ENCODE results near the gene TRPM2. TPM values are rescaled to one million over a fixed set of nuclear protein-coding genes. Genes with fewer than 3 reads are reported as not detected.

The TRPM2 gene
- total and polyA plus RNA-seq, 2 of the 4 experiments (the other 2 are of a cell fraction): not detected

DNA sequence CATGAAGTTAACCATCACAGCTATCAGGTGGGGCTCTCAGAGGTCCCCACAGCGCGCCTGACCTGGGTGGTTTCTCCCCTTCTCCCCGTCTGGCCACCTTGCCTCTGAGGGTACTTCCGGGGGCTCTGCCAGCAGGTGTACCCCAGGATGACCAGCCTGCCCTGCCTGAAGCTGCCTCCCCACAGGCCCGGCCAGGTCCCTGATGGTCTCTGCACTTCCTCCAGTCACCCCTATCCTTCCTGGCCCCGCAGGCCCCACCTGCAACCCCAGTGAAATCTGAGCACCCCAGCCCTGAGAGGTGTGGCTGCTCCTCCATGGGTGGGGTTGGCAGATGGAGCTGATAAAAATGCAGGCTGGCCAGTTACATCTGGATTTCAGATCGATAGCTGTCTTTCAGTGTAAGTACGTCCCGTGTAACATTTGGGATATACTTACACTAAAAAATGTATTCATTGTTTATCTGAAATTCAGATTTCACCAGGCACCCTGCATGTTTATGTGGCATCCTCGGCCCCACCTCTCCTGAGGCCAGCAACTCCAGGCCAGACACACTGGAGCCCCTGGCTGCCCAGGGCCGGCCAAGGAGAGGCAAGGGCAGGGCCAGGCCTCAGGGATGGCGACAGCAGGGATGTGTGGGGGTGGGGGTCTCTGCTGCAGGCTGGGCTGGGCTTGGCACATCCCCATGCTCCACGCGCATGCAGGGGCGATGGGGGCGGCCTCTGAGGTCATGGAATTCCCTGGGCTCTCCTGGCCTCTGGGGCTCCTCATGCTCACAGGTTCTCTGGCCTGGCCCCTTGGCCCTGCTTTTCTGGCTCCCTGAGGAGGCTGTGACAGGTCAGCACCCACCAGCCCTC lies 127.0 kb downstream of the TRPM2 start (continued):
- TF ChIP-seq SMC3 (IDR thresholded peaks at IDR 0.05; ENCODE audit: low read depth, low read length): no peak

DNA sequence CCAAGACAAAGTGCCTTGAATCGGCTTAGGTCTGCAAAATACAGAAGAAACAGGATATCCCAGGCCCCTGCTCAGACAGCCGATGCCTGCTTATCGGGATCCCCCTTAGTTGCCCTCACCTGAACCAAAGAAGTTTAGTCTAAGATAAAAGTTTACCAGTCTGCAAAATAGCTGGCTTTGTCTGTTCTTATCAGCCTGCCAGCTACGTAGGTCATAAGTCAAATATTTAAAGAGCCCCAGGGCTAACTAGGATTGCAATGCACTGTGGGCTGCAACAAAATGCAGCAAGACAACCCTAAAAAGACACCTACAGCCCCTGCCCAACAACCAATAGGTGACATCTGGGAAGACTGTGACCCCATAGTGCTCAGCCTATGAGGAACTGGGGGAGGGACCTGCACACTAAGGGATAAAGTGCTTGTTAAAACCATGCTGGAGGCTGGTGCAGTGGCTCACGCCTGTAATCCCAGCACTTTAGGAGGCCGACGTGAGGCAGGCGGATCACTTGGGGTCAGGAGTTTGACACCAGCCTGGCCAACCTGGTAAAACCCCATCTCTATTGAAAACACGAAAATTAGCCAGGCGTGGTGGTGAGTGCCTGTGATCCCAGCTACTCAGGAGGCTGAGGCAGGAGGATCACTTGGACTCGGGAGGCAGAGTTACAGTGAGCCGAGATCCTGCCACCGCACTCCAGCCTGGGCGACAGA lies 129.3 kb downstream of the TRPM2 start:
- H2BK120ac ChIP-seq (ENCODE audit: low read depth, low read length): no peak overlapping the region
- no peak overlapping the region for H2BK20ac ChIP-seq (ENCODE audit: low read depth, low read length)
- no peaks in the 10 kb centered on the region for H3K9me1 ChIP-seq (ENCODE audit: insufficient read depth, low read length)
- no peak overlapping the region for H3K4me2 ChIP-seq (ENCODE audit: low read depth, low read length)
- no peak overlapping the region for H3K23ac ChIP-seq (ENCODE audit: low read depth, low read length)
- no peak overlapping the region for H3K14ac ChIP-seq (replicated peaks; ENCODE audit: low read depth, low read length)
- dilution Hi-C loops (cut with HindIII; ENCODE audit: low sequenced_read_pairs, unreplicated experiment) (no loop called here), intact Hi-C loops (cut with micrococcal nuclease) (loop anchor here (10.0 kb wide), 1 partner anchor 148 kb away; the partner anchor contains the start of gene CFAP410), in situ Hi-C loops (cut with MboI; ENCODE audit: low sequenced_read_pairs) (no loop called here)
- H2AFZ ChIP-seq (replicated peaks; ENCODE audit: low read length, poor library complexity): no peak overlapping the region
- no peaks in the 10 kb centered on the region for H3K4me1 ChIP-seq (ENCODE audit: control insufficient read depth, insufficient read depth, low read length)
- H3K9ac ChIP-seq (ENCODE audit: low read depth, low read length): no peak overlapping the region
- no peak overlapping the region for H4K5ac ChIP-seq (ENCODE audit: low read depth, low read length)
- no TSS peak for BruUV-seq (replicated peaks)
- no peak overlapping the region for H4K91ac ChIP-seq (ENCODE audit: insufficient read depth, low read depth, low read length)
- peaks cover 8% of the 10 kb centered on the region for H3K27me3 ChIP-seq (ENCODE audit: control insufficient read depth, insufficient read depth, low read length)
- 80% methylated on average over 1 of the region's 14 CpGs; no CpG with 5 or more reads in 1 of the 2 experiments for WGBS, 2 experiments (ENCODE audit: extremely low coverage in 2 of 2, insufficient read length in 1 of 2)
- H3K9me3 ChIP-seq (ENCODE audit: control insufficient read depth, insufficient read depth, low read length): no peaks in the 10 kb centered on the region
- no peak overlapping the region for H3K4me3 ChIP-seq (ENCODE audit: insufficient read depth, low read depth, low read length)
- no peak overlapping the region for H2AK9ac ChIP-seq (replicated peaks; ENCODE audit: low read depth, low read length, poor library complexity)
- H2BK15ac ChIP-seq (ENCODE audit: low read depth, low read length): no peak overlapping the region
- H3K27ac ChIP-seq (ENCODE audit: insufficient read depth, low read length): no peak overlapping the region
- H3K18ac ChIP-seq (ENCODE audit: low read depth, low read length): no peak overlapping the region
- TF ChIP-seq BHLHE40 (IDR thresholded peaks at IDR 0.05; ENCODE audit: low read depth, low read length) (no peak), NFE2L2 (IDR thresholded peaks at IDR 0.05; ENCODE audit: low read depth, low read length) (no peak), MXI1 (IDR thresholded peaks at IDR 0.05; ENCODE audit: borderline replicate concordance, low read depth, low read length) (no peak), MAZ (IDR thresholded peaks at IDR 0.05; ENCODE audit: borderline replicate concordance, low read depth, low read length) (no peak), POLR2A (IDR thresholded peaks at IDR 0.05; ENCODE audit: low read depth, low read length) (no peak), RCOR1 (IDR thresholded peaks at IDR 0.05; ENCODE audit: insufficient replicate concordance, low read length) (no peak), CHD1 (IDR thresholded peaks at IDR 0.05; ENCODE audit: low read depth, low read length) (no peak), RAD21 (IDR thresholded peaks at IDR 0.05; ENCODE audit: low read length) (no peak), FOS (IDR thresholded peaks at IDR 0.05; ENCODE audit: low read depth, low read length) (no peak), CEBPB (IDR thresholded peaks at IDR 0.05; ENCODE audit: low read depth, low read length) (no peak), MAFK (IDR thresholded peaks at IDR 0.05; ENCODE audit: low read depth, low read length) (no peak)
- TF ChIP-seq, protein P1, sequence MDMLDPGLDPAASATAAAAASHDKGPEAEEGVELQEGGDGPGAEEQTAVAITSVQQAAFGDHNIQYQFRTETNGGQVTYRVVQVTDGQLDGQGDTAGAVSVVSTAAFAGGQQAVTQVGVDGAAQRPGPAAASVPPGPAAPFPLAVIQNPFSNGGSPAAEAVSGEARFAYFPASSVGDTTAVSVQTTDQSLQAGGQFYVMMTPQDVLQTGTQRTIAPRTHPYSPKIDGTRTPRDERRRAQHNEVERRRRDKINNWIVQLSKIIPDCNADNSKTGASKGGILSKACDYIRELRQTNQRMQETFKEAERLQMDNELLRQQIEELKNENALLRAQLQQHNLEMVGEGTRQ (IDR thresholded peaks at IDR 0.05; ENCODE audit: low read depth, low read length): no peak
- TF ChIP-seq, protein P2, sequence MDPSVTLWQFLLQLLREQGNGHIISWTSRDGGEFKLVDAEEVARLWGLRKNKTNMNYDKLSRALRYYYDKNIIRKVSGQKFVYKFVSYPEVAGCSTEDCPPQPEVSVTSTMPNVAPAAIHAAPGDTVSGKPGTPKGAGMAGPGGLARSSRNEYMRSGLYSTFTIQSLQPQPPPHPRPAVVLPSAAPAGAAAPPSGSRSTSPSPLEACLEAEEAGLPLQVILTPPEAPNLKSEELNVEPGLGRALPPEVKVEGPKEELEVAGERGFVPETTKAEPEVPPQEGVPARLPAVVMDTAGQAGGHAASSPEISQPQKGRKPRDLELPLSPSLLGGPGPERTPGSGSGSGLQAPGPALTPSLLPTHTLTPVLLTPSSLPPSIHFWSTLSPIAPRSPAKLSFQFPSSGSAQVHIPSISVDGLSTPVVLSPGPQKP (IDR thresholded peaks at IDR 0.05; ENCODE audit: borderline replicate concordance, low read depth, low read length): no peak
- H2AK5ac ChIP-seq (ENCODE audit: low read depth, low read length): no peak overlapping the region
- H4K20me1 ChIP-seq (ENCODE audit: insufficient read depth, low read length): no peaks in the 10 kb centered on the region
- H3K36me3 ChIP-seq (ENCODE audit: control insufficient read depth, insufficient read depth, low read length): no peaks in the 10 kb centered on the region
- no peak for DNase-seq
- CTCF ChIA-PET: no interaction called here
- POLR2A ChIA-PET (ENCODE audit: unreplicated experiment): interaction anchor here (0.6 kb wide), 1 partner anchor 186 kb away, joined by 4 read pairs; no protein-coding TSS in a partner anchor
- H2BK5ac ChIP-seq (ENCODE audit: low read depth, low read length, poor library complexity, severe bottlenecking): no peak overlapping the region
- H3K56ac ChIP-seq (ENCODE audit: extremely low read depth, insufficient read depth, low read length): no peak overlapping the region
- ATAC-seq (ENCODE audit: low read depth): no peak
- no peaks in the 10 kb centered on the region for H3K79me1 ChIP-seq (ENCODE audit: low read depth in 1 of 2, low read length in 2 of 2)
- no peak overlapping the region for H4K8ac ChIP-seq (ENCODE audit: low read depth in 2 of 2, low read length in 2 of 2)
- H3K4ac ChIP-seq (ENCODE audit: low read depth, low read length): no peak overlapping the region

All from IMR-90 (cell line).